H1 (cell line): ENCODE results near the gene AKAP7. TPM values are rescaled to one million over a fixed set of nuclear protein-coding genes. Genes with fewer than 3 reads are reported as not detected.

Experiments
- polyA plus RNA-seq, 7 experiments: library from polyadenylated mRNA; depleted of rRNA in 3 of 7; stranded (reverse) in 5 of 7; unstranded in 2 of 7; fragments of >200 nt in 5 of 7; fragments of 200-250 nt in 2 of 7; gene quantifications; 1 replicate in 5 of 7; 2 replicates in 1 of 7; 4 replicates in 1 of 7; pipeline versions ENCODE4 v1.2.1 to v1.2.3, GENCODE V29; 2011 to 2013; ENCODE audit warnings: missing spikeins in 2 of 7, mixed read lengths in 2 of 7
- total RNA-seq: library from RNA; stranded (reverse); fragmentation: NEBNext Ultra II Directional; extraction: Animal tissue kit (Norgen Biotek cat#: 25700); gene quantifications from 2 replicates; pipeline ENCODE4 v1.2.1, GENCODE V29; 2021

The AKAP7 gene
- total and polyA plus RNA-seq, 2 of the 8 experiments (the other 6 are each of a cell fraction or from before 2014, with no cell fraction given) = 4.7 to 16.9 TPM

Other genes starting within 250 kb of the AKAP7 start
- 123 and 125 TPM in 2 replicates for gene EPB41L2, start 72.2 kb upstream of the AKAP7 start, total RNA-seq
- 22.5 and 31.8 TPM in 2 replicates for gene EPB41L2, start 72.2 kb upstream of the AKAP7 start, polyA plus RNA-seq (2011; rRNA removed)